COLO829 (cell line): ENCODE data around the gene ALAS1.

Source experiments
- DNase-seq: peaks from one replicate; pipeline ENCODE4 v3.0.0; 2012; ENCODE audit warnings: low spot score

ALAS1 gene

DNA sequence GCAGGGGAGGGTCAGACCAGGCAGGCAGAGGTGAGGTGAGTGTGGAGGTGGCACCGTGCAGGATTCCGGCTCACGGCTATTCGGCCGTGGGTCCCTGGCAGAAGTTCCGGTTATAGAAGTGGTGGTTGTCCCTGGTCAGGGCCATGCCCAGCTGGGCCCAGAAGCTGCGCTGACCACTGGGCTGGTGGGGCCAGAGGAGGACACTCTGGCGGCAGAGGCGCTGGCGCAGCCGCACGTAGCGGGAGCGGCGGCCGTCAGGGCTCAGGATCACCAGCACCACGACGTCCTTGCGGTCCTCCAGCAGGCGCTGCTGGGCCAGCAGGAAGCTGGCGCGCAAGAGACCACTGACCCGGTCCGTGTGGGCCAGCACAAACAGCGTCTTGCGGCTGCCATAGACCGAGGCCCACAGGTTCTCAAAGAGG lies 23.2 kb downstream of the ALAS1 start:
- no peak for DNase-seq

DNA sequence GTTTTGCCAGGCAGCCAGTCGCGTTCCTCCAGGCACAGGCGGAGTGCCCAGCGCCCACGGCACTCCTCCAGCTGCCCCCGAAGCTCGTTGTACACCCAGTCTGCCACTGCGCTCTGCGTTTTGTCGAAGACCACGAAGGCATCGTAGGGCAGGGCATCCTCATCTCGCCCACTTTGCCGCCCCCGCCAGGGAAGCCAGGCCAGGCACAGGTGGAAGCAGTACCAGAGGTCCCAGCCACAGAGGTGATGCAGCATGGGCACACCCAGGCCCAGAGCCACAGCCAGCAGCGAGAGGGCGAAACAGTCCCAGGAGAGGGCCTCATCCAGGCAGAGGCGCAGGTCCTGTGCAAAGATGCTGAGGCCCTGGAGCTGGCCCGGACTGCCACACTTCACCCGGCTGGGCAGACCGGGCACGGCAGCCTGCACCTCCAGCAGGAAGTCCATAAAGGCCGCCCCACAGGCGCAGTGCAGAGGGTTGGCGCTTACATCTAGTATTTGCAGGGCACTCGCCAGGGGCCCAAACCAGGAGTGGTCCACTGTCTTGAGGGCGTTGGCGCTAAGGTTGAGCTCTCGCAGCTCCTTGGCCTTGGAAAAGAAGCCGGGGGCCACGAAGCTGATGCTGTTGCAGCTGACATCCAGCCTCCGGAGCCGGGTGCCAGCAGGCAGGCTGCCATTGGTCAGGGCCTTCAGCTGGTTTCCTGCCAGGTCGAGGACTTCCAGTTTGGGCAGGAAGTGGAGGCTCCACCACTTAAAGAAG lies 23.8 kb downstream of the ALAS1 start:
- no peak for DNase-seq

DNA sequence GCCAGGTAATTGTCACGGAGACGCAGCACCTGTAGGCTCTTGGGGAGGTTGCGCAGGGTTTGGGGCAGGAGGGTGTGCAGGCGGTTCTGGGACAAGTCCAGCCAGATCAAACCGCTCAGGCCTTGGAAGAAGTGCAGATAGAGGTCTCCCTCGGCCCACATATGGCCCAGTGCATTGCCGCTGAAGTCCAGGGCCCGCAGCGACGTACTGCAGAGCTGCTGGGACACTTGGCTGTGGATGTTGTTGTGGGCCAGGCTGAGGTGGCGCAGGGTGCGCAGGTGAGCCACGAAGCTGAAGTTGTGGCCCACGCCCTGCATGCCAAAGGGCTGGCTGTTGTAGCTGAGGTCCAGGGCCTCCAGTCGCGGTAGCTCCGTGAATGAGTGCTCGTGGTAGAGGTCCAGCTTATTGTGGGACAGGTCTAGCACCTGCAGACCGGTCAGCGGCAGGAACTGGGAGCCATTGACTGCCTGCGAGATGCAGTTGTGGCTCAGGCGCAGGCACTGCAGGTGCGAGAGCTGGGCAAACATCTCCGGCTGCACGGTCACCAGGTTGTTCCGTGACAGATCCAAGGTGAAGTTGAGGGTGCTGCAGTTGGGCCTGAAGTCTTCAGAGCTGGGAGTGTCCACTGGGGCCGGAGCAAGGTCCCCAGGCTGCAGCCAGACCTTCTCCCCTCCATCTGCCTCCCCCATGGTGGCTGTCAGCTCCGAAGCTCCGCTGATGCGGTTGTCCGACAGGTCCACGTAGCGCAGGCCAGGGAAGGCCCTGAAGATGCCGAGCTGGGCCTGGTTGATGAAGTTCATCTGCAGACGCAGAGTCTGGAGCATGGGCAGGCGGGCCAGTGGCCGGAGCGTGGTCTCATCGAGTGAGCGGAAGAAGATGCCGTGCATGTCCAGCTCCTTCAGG lies 24.6 kb downstream of the ALAS1 start:
- no peak for DNase-seq

DNA sequence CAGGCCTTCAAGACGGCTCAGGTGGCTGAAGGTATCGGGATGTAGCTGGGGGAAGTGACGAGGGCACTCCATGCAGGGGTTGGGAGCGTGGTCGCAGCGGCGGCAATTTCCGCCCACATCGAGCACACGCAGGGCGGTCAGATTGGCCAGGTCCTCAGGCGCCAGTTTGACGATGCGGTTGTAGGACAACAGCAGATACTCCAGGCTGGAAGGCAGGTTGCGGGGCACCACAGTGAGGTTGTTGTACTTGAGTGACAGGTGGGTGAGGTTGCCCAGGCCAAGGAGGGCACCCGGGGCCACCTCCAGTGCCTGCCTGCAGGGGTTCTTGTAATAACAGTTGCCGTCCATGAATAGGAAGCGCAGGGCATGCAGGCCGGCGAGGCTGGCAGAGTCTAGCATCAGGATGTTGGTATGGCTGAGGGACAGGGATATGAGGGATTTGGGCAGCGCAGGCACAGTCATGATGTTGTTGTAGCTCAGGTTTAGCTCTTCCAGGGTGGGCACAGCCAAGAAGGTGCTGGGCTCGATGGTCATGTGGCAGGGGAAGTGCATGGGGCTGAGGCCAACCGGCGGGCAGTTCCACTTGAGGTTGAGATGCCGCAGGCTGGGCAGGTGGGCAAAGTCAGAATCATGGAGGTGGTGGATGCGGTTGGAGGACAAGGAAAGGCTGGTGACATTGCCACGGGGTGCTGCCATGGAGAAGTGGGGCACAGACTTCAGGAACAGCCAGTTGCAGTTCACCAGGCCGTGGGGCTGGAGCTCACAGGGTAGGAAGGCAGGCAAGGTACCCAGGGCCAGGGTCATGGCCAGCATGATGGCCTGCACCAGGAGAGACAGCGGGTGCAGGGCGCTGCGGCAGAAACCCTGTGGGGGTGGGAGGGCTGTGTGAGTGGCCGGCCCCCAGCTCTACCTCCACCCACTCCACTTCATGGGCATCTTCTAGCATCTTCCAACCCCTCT lies 25.8 kb downstream of the ALAS1 start:
- DNase-seq, result no peak

DNA sequence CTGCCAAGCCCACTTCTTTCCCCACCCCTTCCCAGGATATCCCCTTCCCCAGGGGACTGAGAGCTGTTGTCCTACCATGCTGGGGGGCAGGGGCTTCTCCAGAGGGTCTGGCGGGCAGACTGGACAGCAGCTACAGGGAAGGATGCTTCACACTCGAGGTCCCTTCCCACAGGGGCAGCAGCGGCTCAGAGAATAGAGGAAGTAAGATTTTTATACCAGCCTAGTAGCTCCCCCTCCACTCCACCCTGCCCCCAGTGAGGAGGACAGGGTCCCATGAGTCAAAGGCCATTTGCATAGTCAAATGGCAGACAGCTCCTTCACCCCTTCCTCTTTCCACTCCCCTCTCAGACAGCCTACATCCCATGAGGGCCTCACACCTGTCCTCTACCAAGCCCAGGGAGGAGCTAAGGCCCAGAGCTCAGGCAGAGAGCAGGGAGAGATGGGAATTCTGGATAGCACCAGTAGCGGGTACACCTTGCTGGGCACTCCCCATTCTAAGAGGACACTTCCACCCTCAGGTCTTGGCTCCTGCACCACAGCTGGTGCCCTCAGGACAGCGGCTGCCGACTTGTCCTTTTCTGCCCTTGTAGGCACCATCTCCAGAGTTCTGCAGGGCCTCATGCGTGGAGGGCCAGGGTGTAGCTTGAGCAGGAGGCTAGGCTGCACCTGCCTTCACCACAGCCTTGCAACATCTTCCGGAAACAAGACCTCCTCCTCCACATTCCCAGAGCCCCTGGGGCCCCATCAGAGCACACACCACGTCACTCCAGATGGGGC lies 27.7 kb downstream of the ALAS1 start, which contains the start of gene TLR9:
TLR9 (minus strand) TSS at position 194 of the 777 bp plus-strand sequence; CDS start at position 78, 116 bp downstream.
- DNase-seq, result no peak

DNA sequence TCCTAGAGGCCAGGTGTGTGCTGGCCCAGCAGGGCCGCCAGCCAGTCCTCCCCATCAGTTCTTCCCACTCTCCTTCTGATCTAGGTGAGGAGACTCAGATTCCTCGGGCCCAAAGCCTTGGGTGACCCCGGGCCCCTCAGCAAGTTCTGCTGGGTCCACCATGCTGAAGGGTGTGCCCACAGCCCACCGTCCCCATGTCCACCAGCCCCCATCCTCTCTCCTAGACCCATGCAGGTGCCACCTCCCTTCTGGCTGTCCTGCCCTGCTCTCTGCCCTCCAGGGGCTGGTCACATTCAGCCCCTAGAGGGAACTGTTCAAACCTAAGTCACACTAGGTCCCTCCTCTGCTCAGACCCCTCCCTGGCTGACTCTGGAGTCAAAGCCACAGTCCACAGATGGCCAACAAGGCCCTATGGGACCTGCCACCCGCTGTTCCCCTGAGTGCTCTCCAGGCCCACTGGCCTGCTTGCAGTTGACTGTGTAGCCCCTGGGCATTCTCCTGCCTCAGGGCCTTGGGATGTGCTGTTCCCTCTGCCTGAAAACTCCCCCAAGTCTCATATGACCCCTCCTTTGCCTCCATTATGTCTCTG lies 28.4 kb downstream of the ALAS1 start:
- no peak for DNase-seq

DNA sequence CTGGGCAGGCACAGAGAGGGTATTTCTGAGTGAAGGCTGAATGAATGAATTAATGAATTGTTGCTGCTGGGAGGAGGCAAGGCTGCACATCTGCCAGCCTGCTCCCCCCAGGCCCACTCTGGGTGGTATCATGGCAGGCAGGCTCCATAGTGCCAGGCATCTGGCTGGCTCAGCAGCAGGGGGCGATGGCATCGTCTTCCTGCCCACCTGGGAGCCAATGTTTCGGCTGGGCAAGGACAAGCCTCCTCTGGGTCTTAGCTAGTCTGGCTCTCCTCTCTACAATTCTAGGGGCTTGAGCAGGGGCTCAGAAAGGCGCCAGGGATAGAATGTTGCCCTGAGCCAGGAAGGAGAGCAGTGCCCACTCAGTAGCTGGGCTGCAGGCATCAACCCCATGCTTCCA lies 29.2 kb downstream of the ALAS1 start:
- DNase-seq, result no peak

DNA sequence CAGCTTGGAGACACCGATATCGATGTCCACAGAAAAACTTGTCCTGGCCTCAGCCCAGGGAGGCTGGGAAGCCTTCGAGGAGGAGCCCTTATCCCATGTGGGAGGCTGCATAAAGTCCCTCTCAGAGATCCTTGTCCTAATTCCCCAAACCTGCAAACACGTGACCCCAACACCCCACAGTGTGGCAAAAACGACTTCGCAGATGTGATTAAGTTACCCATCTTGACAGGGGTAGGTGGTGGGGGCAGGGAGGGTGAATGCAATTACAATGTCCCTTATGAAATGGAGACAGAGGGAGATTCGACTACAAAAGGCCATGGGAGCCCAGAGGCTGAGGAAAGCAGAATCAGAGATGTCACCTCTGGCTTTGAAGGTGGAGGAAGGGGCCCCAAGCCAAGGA lies 29.8 kb downstream of the ALAS1 start:
- DNase-seq, result no peak

DNA sequence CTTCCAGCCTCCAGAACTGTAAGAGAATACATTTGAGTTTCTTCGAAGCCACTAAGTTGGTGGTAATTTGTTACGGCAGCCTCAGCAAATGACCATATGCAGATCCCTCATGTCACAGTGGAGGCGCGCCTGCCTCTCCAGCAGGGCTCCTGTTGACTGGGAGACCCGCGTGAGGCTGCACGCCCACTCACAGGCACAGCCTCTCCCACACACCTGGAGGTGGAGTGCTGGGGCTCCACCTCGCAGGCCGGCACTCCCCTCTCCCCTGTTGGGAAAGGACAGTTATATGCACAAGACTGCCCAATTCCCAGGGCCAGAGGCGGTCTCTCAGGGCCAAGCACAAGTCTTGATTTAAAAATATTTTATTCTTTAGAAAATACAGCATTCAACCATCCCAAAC lies 30.3 kb downstream of the ALAS1 start:
- no peak for DNase-seq

DNA sequence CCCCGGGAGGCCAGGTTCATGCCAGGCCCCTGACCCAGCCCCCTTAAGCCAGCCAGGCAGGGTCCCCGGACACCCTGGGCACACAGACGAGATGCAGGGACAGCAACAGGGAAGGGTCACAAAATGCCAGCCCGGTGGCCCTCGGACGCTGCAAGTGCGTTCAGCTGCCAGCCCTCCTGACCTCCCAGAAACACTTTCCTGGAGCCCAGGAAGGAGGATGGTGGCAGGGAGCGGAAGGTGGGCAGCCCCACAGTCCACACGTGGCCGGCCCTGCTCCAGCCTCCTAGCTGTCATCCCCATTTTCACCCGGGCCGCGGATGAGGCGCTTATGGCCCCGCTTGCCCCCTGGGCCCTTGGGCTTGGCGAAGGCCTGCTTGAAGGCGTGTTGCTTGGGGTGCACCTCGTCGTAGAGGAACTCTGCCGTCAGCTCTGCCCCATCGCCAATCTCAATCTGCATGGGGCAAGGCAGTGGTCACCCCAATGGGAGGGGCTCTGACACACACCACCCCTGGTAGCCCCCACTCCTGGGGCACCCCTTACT lies 30.9 kb downstream of the ALAS1 start:
- no peak for DNase-seq

DNA sequence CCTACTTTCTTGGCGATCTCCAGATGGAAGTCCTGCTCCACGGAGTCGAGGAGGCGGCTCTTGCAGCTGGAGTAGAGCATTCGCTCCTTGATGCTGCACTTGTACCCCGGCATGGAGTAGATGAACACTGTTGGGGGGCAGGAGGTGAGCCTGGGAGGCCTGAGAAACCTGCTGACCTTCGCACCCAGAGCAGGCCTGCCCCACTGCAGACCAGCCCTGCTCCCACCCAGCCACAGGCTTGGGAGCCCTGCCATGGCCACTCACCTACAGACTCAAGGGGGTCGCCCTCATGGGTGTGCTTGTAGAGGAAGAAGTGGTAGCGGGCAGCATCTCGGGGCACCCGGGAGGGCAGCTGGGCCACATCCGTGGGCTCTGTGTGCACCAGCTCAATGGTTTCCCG lies 31.7 kb downstream of the ALAS1 start:
- DNase-seq, result no peak

DNA sequence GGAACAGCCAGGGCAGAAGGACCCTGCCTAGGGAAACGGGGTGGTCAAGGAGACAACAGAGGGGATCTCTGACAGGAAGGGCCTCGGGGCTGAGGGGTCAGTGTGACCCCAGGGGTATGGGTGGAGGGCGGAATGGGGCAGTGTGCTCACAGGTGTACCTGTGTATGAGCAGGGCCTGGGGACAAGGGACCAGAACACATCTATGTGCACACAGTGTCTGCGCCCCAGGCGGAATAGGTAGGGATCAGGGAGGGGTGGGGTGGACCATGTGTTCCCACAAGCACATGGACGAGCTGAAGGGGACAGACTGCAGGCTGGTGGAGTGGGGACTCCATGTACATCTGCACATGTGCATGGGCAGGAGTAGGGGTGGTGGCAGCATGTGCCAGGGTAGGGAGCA lies 32.5 kb downstream of the ALAS1 start:
- no peak for DNase-seq

DNA sequence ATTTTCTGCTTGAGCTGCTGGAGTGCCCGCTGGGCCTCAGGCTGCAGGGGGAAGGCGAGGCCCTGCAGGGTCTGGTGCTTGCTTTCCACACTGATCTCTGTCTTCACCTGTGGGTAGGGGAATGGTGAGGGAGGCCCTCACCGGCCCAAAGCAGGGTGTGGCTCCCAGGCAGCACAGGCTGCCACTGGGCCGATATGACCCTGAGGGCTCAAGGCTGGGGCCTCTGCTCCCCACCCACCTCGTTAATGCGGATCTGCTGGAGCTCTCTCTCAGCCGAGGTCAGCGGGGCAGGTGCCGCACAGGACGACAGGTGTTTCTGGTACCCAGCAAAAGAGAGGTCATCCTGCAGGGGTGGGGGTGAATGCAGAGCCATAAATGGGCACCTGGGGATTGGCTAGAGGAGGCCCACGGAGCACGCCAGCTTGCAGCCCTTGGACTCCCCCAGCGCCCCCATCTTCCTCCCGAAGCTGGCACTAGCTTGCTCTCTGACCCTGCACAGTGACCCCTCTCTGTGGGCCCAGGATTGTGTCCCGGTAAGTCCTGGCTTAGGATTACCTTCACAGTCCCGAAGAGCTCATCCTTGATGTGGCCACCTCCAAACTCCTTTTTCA lies 33.0 kb downstream of the ALAS1 start:
- no peak for DNase-seq

DNA sequence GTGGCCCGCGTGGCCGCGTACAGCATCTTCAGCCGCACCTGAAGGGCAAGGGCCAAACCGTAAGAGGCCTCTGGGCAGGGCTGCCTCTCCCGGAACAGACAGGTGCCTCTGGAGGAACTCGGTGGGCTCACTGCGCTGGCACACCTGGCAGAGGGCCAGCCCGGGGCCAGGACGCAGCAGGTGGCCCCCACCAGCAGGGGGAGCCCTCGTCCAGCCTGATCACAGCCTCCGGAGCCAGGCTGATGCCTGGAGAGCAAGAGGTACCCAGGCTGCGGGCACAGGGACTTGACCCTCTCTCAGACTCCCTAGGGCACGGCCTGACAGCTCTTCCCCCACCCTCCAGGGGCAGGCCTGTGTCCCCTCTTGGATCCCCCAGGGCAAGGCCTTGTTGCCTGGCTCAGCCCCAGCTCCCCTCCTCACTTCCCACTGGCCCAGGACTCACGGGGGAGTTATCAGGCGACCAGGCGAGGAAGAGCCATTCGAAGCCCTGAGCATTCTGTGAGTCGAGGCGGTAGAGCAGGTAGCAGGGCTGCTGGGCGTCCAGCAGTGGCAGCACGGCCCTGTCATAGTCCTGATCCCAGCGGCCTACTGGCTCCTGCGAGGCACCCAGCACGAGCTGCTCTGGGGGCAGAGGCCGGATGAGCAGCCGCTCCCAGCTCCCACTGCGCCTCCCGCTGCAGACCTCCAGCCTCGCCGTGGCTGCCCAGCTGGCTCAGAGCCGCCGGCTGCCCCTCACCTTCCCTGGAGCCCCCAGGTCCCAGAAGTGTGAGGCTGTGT lies 33.7 kb downstream of the ALAS1 start:
- DNase-seq, result no peak

DNA sequence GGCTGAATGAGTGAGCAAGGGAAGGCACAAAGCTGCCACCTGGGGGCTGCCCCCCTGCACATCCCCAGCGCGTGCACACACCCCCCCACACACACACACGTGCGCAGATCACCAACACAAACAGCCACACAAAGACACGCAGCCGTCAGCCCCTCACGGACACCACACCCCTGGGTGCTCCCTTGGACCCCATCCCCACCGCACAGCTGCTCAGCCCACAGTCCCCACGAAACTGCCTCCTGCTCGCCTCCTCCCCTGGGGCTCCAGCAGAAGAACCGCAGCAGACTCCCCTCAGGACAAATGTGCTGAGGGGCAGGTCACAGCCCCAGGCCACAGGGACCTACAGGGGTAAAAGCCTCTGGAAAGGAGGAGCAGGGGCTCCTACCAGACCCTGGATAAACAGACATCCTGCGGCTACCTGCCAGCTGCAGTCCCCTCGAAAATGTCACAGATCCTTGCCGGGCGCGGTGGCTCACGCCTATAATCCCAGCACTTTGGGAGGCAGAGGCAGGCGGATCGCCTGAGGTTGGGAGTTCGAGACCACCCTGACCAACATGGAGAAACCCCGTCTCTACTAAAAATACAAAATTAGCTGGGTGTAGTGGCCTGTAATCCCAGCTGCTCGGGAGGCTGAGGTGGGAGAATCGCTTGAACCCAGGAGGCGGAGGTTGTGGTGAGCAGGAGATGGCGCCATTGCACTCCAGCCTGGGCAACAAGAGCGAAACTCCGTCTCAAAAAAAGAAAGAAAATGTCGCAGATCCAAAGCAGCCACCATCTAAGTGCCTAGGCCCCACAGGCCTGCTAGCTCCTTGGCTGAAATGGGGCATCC lies 34.5 kb downstream of the ALAS1 start:
- no peak for DNase-seq

DNA sequence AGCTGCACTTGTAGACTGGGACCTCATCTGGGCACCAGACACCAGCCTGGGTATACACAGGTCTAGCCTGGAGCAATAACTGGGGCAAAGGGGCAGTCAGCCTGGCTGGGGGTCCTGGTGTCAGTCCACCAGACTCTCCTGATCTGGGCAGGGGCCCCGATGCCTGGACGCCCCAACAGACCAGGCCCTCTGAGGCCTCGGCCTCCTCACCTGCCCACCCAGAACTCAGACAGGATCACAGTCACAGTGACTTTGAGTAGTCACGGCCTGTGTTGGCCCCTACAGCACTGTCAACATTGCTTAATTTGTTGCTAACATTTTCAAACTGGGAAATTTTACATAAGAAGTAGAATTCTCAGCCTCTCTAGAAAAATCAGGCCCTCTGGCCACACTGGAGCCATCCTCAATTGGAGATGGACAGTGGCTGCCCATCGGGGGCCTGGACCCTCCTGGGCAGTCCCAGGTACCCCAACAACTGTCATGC lies 35.2 kb downstream of the ALAS1 start:
- DNase-seq, result no peak

DNA sequence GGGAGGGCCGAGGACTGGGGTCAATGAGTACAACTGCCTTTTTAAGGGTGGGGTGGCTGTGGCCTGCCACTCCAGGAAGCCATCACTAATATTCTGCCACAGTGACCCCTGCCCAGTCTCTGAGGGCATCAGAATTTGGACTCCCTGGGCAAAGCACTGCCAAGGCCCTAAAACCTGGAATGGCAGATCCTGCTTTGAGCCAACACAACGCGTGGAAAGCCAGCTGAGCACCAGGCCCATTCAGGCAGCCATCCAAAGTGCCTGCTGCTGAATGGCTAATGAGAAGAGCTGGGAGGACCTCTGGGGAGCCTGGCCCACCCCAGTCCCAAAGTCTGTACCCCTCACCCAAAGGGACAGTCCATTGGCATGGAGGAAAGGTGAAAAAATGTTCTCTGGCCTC lies 36.0 kb downstream of the ALAS1 start:
- DNase-seq, result no peak
